Heart left ventricle (tissue), 13 donors: Measurements from ENCODE around the gene NEK7.

Experiments
- POLR2A ChIP-seq, 2 donors: fragments of 450-650 bp; IDR thresholded peaks; one replicate each; pipeline ENCODE4 v1.6.1; 2017; ENCODE audit warnings: antibody characterized with exemption in 2 of 2, mild to moderate bottlenecking in 2 of 2, moderate library complexity in 2 of 2
- TF ChIP-seq, protein P1 (sequence below), 12 donors: fragments of 200-600 bp; sonication (generic) in 4 of 12; IDR thresholded peaks; one replicate each; pipeline versions ENCODE4 v1.5.0 to v1.8.0; 2018 to 2022; ENCODE audit warnings: antibody characterized with exemption in 12 of 12, mild to moderate bottlenecking in 5 of 12
- donor health status: ischemic (EF 13 %, LVEDD 7.1; RV severe dilation, severe dysfunction).
- donor health status: DM: no; HTN: yes; CAD: no.
- donor health status: DM: no; HTN: no; CAD: no.
- donor health status: ischemic (EF 25% LVEDD 6.9; RV normal size, moderate dysfunction).
- donor health status: ischemic (EF 25% LVEDD 5.7; RV mildly dilated, moderate dysfunction).
- donor health status: ischemic (EF 35%, LVEDD 5.7; RV mildly dilated, moderate dysfunction).
- donor health status: nonischemic (EF 11% LVEDD 7.7; RV severe dilation, severe dysfunction).
- donor health status: DM: yes; HTN: yes; CAD: no.
- donor health status: PGD.
- donor health status: ischemic (EF 29% LVEDD 5.4; RV normal size, mild dysfunction).
- donor health status: nonischemic (EF 23%, LVEDD 6.1; RV moderate dilation, normal function).

- no peak for TF ChIP-seq POLR2A (IDR thresholded peaks at IDR 0.05)
- TF ChIP-seq, protein P1, sequence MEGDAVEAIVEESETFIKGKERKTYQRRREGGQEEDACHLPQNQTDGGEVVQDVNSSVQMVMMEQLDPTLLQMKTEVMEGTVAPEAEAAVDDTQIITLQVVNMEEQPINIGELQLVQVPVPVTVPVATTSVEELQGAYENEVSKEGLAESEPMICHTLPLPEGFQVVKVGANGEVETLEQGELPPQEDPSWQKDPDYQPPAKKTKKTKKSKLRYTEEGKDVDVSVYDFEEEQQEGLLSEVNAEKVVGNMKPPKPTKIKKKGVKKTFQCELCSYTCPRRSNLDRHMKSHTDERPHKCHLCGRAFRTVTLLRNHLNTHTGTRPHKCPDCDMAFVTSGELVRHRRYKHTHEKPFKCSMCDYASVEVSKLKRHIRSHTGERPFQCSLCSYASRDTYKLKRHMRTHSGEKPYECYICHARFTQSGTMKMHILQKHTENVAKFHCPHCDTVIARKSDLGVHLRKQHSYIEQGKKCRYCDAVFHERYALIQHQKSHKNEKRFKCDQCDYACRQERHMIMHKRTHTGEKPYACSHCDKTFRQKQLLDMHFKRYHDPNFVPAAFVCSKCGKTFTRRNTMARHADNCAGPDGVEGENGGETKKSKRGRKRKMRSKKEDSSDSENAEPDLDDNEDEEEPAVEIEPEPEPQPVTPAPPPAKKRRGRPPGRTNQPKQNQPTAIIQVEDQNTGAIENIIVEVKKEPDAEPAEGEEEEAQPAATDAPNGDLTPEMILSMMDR (IDR thresholded peaks at IDR 0.05) = no peak
Observed at GRCh38 chr1:198196630-198197029, 39.8 kb downstream of the NEK7 start.
